H9 (cell line): ENCODE results near the gene GLIPR2. TPM values are rescaled to one million over a fixed set of nuclear protein-coding genes. Genes with fewer than 3 reads are reported as not detected.

Experiments used
- DNase-seq: peaks from one replicate; pipeline ENCODE4 v3.0.0-alpha.2; 2017
- H2AFZ ChIP-seq: one replicate; pipeline ENCODE4 v1.6.1; 2013; ENCODE audit warnings: mild to moderate bottlenecking, low read length, control low read depth, moderate library complexity
- H2AK5ac ChIP-seq: 2 replicates; pipeline ENCODE4 v1.6.1; 2013; ENCODE audit warnings: low read length, control low read depth, mixed read lengths; ENCODE audit not compliant: insufficient read length
- H2BK120ac ChIP-seq: one replicate; pipeline ENCODE4 v1.6.1; 2013; ENCODE audit warnings: low read depth, mild to moderate bottlenecking, low read length, control low read depth, inconsistent platforms; ENCODE audit not compliant: poor library complexity, severe bottlenecking
- H2BK12ac ChIP-seq: 2 replicates; pipeline ENCODE4 v1.6.1; 2013; ENCODE audit warnings: low read length, control low read depth, mixed read lengths, low read depth; ENCODE audit not compliant: insufficient read length
- H2BK15ac ChIP-seq: 2 replicates; pipeline ENCODE4 v1.6.1; 2013; ENCODE audit warnings: low read depth, low read length, control low read depth
- H2BK20ac ChIP-seq: one replicate; pipeline ENCODE4 v1.6.1; 2013; ENCODE audit warnings: low read depth, mild to moderate bottlenecking, low read length, control low read depth, inconsistent platforms; ENCODE audit not compliant: poor library complexity, severe bottlenecking
- H2BK5ac ChIP-seq: 2 replicates; pipeline ENCODE4 v1.6.1; 2013; ENCODE audit warnings: low read length, control low read depth, mixed read lengths; ENCODE audit not compliant: insufficient read length
- H3K14ac ChIP-seq: 2 replicates; pipeline ENCODE4 v1.6.1; 2013; ENCODE audit warnings: low read length, control low read depth; ENCODE audit not compliant: insufficient read depth
- H3K18ac ChIP-seq: 2 replicates; pipeline ENCODE4 v1.6.1; 2013; ENCODE audit warnings: low read depth, mild to moderate bottlenecking, mixed read lengths, low read length, control low read depth; ENCODE audit not compliant: insufficient read length
- H3K23ac ChIP-seq: 2 replicates; pipeline ENCODE4 v1.6.1; 2013; ENCODE audit warnings: low read length, control low read depth, mixed read lengths, low read depth; ENCODE audit not compliant: insufficient read length
- H3K23me2 ChIP-seq: 2 replicates; pipeline ENCODE4 v1.6.1; 2013; ENCODE audit warnings: low read depth, mild to moderate bottlenecking, mixed read lengths, low read length, control low read depth; ENCODE audit not compliant: insufficient read length, poor library complexity, severe bottlenecking
- H3K27ac ChIP-seq: 2 replicates; pipeline ENCODE4 v1.5.1; 2013; ENCODE audit warnings: low read length, control low read depth, mixed read lengths, low read depth; ENCODE audit not compliant: insufficient read length
- H3K27me3 ChIP-seq: 2 replicates; pipeline ENCODE4 v1.6.1; 2013; ENCODE audit warnings: low read length, control low read depth, inconsistent platforms; ENCODE audit not compliant: insufficient read depth
- H3K4ac ChIP-seq: 2 replicates; pipeline ENCODE4 v1.6.1; 2013; ENCODE audit warnings: low read depth, mild to moderate bottlenecking, control low read depth, inconsistent platforms, low read length, moderate library complexity
- H3K4me1 ChIP-seq: 2 replicates; pipeline ENCODE4 v1.6.1; 2013; ENCODE audit warnings: low read length, control low read depth, inconsistent platforms; ENCODE audit not compliant: insufficient read depth
- H3K4me2 ChIP-seq: 2 replicates; pipeline ENCODE4 v1.6.1; 2013; ENCODE audit warnings: low read length, control low read depth, mixed read lengths; ENCODE audit not compliant: insufficient read length, insufficient read depth
- H3K56ac ChIP-seq: 2 replicates; pipeline ENCODE4 v1.6.1; 2013; ENCODE audit warnings: low read depth, mild to moderate bottlenecking, mixed read lengths, low read length, control low read depth; ENCODE audit not compliant: insufficient read length
- H3K79me1 ChIP-seq: 2 replicates; pipeline ENCODE4 v1.6.1; 2013; ENCODE audit warnings: low read depth, mild to moderate bottlenecking, moderate library complexity, low read length, control low read depth, inconsistent platforms; ENCODE audit not compliant: insufficient read depth, poor library complexity, severe bottlenecking
- H3K79me2 ChIP-seq: 2 replicates; pipeline ENCODE4 v1.6.1; 2013; ENCODE audit warnings: low read length, control low read depth, inconsistent platforms; ENCODE audit not compliant: insufficient read depth
- H3K9ac ChIP-seq: 2 replicates; pipeline ENCODE4 v1.6.1; 2013; ENCODE audit warnings: low read length, control low read depth, mixed read lengths; ENCODE audit not compliant: insufficient read length; ENCODE audit errors: extremely low read depth
- H3K9me3 ChIP-seq: one replicate; pipeline ENCODE4 v1.6.1; 2013; ENCODE audit warnings: low read depth, low read length, inconsistent platforms; ENCODE audit not compliant: control insufficient read depth
- H3T11ph ChIP-seq: one replicate; pipeline ENCODE4 v1.6.1; 2013; ENCODE audit warnings: mild to moderate bottlenecking, low read length, control low read depth, inconsistent platforms
- H4K20me1 ChIP-seq: one replicate; pipeline ENCODE4 v1.6.1; 2013; ENCODE audit not compliant: control insufficient read depth, insufficient read length, insufficient read depth
- H4K5ac ChIP-seq: 2 replicates; pipeline ENCODE4 v1.6.1; 2013; ENCODE audit warnings: low read depth, mild to moderate bottlenecking, mixed read lengths, low read length, control low read depth; ENCODE audit not compliant: insufficient read length
- H4K8ac ChIP-seq: replicated peaks from 2 replicates; pipeline ENCODE4 v1.6.1; 2013; ENCODE audit warnings: low read length, control low read depth, mixed read lengths, low read depth; ENCODE audit not compliant: insufficient read length
- H4K91ac ChIP-seq: 2 replicates; pipeline ENCODE4 v1.6.1; 2013; ENCODE audit warnings: low read depth, mild to moderate bottlenecking, moderate library complexity, mixed read lengths, low read length, control low read depth; ENCODE audit not compliant: insufficient read length
- H3K27ac Mint-ChIP-seq, 3 experiments: 2 replicates in 2 of 3; 3 replicates in 1 of 3; pipeline ENCODE4 v1.8.0; 2020 to 2021; ENCODE audit warnings: mixed read lengths in 3 of 3, mild to moderate bottlenecking in 1 of 3, moderate library complexity in 1 of 3
- H3K27me3 Mint-ChIP-seq: 2 replicates; pipeline ENCODE4 v1.8.0; 2021; ENCODE audit warnings: low read depth, mild to moderate bottlenecking, moderate library complexity, mixed read lengths
- H3K36me3 Mint-ChIP-seq, 3 experiments: 2 replicates in 2 of 3; 3 replicates in 1 of 3; pipeline ENCODE4 v1.8.0; 2020 to 2021; ENCODE audit warnings: low read depth in 3 of 3, mixed read lengths in 3 of 3; ENCODE audit not compliant: insufficient read depth in 1 of 3
- H3K4me1 Mint-ChIP-seq, 2 experiments: 2 replicates each; pipeline ENCODE4 v1.8.0; 2020; ENCODE audit warnings: mixed read lengths in 2 of 2
- H3K4me3 Mint-ChIP-seq, 2 experiments: 2 replicates in 1 of 2; 3 replicates in 1 of 2; pipeline ENCODE4 v1.8.0; 2020 to 2021; ENCODE audit warnings: mild to moderate bottlenecking in 2 of 2, mixed read lengths in 2 of 2, moderate library complexity in 1 of 2
- H3K9me3 Mint-ChIP-seq, 2 experiments: 2 replicates in 1 of 2; 3 replicates in 1 of 2; pipeline ENCODE4 v1.8.0; 2020; ENCODE audit warnings: mild to moderate bottlenecking in 2 of 2, mixed read lengths in 2 of 2, moderate library complexity in 1 of 2
- WGBS: extraction: QIAGEN DNeasy Blood & Tissue Kit; methylation state at CpG from one replicate; pipeline ENCODE4 v1.1.7; 2013; ENCODE audit warnings: missing lambda C conversion rate, low lambda C conversion rate, mixed read lengths; ENCODE audit not compliant: insufficient read length; ENCODE audit errors: extremely low coverage; 5-methylcytosine and 5-hydroxymethylcytosine counted together
- total RNA-seq: library from RNA; stranded (reverse); gene quantifications from 2 replicates; pipeline ENCODE4 v1.2.1, GENCODE V29; 2021
- TF ChIP-seq, protein P1 (sequence below): fragments of 200-600 bp; sonication (generic); conservative IDR thresholded peaks from 3 replicates; pipeline ENCODE4 v1.8.0; 2021; ENCODE audit warnings: antibody characterized with exemption, mild to moderate bottlenecking

Gene GLIPR2
- total RNA-seq, 1 experiment from 2014 or later = 10.0 TPM

DNA sequence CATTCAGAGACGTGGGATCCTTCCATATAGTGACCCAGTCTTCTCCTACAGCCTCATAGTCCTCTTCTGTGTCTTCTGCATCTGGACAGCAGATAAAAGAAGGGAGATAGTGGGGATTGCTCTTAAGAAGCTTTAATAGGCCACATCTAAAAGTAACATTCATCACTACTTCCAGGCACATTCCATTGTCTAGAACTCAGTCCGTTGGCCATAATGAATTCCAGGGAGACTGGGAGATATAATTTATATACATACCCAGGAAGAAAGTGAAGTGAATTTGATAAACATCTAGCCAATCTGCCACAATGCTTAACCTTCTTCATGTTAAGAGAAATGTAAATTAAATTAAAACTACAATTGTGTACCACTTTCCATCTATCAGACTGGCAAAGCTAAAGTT, 22.5 kb upstream of the GLIPR2 start:
- Histone ChIP-seq H3K27ac (no peak overlapping the region), H3K23me2 (no peaks in the 10 kb centered on the region), H3K4me1 (no peaks in the 10 kb centered on the region), H2AFZ (no peak overlapping the region), H3K4ac (no peak overlapping the region), H2BK120ac (no peak overlapping the region), H3K14ac (no peak overlapping the region), H4K91ac (no peak overlapping the region), H4K20me1 (no peaks in the 10 kb centered on the region), H3K23ac (no peak overlapping the region), H2BK20ac (no peak overlapping the region), H3K79me1 (no peaks in the 10 kb centered on the region), H2BK5ac (no peak overlapping the region), H3T11ph (no peak overlapping the region), H3K9ac (no peak overlapping the region), H3K9me3 (no peaks in the 10 kb centered on the region), H2AK5ac (no peak overlapping the region), H3K56ac (no peak overlapping the region), H3K79me2 (no peaks in the 10 kb centered on the region), H4K5ac (no peak overlapping the region), H2BK12ac (no peak overlapping the region), H2BK15ac (no peak overlapping the region), H3K18ac (no peak overlapping the region), H3K27me3 (no peaks in the 10 kb centered on the region), H3K4me2 (no peak overlapping the region), H4K8ac (no peak overlapping the region)
- peaks cover 0 to 3% (median 0%) of the 10 kb centered on the region in 3 experiments; a peak in 2 of 7 replicates for H3K36me3 Mint-ChIP-seq
- no peaks in the 10 kb centered on the region for H3K9me3 Mint-ChIP-seq
- WGBS = no CpG with 5 or more reads among the region's 2 CpGs
- H3K27ac Mint-ChIP-seq = no peak overlapping the region
- TF ChIP-seq, protein P1, sequence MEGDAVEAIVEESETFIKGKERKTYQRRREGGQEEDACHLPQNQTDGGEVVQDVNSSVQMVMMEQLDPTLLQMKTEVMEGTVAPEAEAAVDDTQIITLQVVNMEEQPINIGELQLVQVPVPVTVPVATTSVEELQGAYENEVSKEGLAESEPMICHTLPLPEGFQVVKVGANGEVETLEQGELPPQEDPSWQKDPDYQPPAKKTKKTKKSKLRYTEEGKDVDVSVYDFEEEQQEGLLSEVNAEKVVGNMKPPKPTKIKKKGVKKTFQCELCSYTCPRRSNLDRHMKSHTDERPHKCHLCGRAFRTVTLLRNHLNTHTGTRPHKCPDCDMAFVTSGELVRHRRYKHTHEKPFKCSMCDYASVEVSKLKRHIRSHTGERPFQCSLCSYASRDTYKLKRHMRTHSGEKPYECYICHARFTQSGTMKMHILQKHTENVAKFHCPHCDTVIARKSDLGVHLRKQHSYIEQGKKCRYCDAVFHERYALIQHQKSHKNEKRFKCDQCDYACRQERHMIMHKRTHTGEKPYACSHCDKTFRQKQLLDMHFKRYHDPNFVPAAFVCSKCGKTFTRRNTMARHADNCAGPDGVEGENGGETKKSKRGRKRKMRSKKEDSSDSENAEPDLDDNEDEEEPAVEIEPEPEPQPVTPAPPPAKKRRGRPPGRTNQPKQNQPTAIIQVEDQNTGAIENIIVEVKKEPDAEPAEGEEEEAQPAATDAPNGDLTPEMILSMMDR = no peak
- H3K27me3 Mint-ChIP-seq = no peaks in the 10 kb centered on the region
- H3K4me1 Mint-ChIP-seq = peaks cover 2 to 3% of the 10 kb centered on the region in 2 experiments; a peak in 3 of 4 replicates
- DNase-seq = no peak
- H3K4me3 Mint-ChIP-seq = no peak overlapping the region
